ENCODE data around the gene DBX1.
A peak's percentile ranks its signal among the peaks of the same experiment; 100 is the strongest.

DNA sequence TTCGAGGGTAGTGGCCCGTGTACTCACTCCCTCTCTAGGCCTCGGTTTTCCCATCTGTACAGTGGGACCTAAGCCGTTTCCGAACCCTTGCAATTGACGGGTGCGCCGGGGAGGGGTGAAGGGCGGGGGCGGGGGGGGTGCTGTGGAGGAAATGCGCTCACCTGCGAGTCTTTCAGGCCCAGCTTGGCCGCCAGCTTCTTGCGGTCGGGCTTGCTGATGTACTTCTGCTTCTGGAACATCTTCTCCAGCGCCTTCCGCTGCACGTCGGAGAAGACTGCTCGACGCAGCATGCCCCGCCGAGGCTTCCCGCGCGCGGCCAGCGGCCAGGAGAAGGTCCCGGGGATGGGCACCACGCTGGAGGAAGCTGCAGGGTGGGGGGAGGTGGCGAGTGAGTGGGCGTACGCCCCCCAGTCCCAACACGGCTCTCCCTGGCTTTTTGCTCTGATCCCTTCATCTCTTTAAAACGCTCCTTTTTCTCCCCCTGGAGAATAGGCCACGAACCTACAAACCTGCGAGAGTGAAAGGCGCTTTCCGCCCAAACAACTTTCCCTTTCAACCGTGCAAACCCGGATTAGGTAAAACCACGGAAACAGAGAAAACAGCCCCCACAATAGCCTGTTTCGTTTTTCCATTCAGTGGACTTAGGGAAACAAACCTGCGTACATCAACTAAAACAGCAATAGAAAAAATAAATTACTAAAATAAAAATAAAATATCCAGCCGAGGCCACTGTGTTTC is 3.2 kb downstream of the DBX1 start:
- TF ChIP-seq, protein P1, sequence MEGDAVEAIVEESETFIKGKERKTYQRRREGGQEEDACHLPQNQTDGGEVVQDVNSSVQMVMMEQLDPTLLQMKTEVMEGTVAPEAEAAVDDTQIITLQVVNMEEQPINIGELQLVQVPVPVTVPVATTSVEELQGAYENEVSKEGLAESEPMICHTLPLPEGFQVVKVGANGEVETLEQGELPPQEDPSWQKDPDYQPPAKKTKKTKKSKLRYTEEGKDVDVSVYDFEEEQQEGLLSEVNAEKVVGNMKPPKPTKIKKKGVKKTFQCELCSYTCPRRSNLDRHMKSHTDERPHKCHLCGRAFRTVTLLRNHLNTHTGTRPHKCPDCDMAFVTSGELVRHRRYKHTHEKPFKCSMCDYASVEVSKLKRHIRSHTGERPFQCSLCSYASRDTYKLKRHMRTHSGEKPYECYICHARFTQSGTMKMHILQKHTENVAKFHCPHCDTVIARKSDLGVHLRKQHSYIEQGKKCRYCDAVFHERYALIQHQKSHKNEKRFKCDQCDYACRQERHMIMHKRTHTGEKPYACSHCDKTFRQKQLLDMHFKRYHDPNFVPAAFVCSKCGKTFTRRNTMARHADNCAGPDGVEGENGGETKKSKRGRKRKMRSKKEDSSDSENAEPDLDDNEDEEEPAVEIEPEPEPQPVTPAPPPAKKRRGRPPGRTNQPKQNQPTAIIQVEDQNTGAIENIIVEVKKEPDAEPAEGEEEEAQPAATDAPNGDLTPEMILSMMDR (optimal IDR thresholded peaks at IDR 0.05 in 1 of 3, IDR thresholded peaks at IDR 0.05 in 1 of 3, conservative IDR thresholded peaks at IDR 0.05 in 1 of 3; ENCODE audit: extremely low read depth in 1 of 3, insufficient read depth in 2 of 3, low read length in 3 of 3): no peak
- peak; percentile 95 for TF ChIP-seq EZH2 (IDR thresholded peaks at IDR 0.05; ENCODE audit: low read length)
